ENCODE results near the gene TSHZ2.

DNA sequence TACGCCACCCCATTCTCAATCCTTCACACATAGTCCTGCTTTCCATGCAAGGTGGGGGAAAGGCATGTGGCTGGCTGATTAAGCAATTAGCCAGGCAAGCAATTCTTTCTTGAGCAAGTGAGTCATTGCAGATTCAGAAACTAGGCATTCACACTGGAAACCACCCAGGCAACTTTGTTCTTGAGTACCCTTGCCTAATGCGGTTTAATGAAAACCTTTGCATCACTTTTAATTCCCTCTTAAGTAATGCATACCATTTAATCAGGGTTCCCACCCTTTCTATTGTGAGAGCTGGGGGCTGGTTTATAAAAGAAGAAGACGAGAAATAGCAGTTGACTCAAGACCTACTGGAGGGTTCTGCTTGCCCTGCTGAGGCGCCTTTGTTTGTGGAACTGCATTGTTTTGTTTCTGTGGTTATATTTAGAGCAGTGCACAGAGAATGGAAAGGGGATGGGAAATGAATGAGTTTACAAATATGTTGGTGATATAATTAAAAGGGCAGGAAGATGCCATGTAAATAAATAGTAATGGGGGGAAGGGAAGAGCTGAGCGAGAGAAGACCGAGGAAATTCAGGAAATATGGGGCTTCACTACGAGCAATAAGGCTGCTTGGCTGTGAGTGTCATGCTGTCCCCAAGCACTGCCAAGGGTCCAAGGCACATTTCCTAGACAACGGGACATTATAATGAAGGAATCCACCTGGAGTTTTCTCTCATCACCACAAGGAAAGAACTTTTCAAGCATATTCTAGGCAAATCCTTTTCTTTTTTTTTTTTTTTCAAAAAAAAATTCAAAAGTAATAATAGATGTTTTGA, 48.8 kb upstream of the TSHZ2 start:
- no peak for TF ChIP-seq POLR2A (IDR thresholded peaks at IDR 0.05; ENCODE audit: low read depth, low read length)
- no peak for TF ChIP-seq POLR2AphosphoS5 (IDR thresholded peaks at IDR 0.05; ENCODE audit: low read depth, low read length)
- no peak for TF ChIP-seq TAF1 (IDR thresholded peaks at IDR 0.05; ENCODE audit: borderline replicate concordance, low read depth, low read length)

Data from GM12892 (cell line).